Measurements from ENCODE around the gene MAPT. TPM values are rescaled to one million over a fixed set of nuclear protein-coding genes. Genes with fewer than 3 reads are reported as not detected.

Gene MAPT
- polyA plus RNA-seq, 3 donors: 0.04 TPM; not detected in 2

- Mint-ChIP-seq H3K4me3 (no peak overlapping the region), H3K4me1 (peaks cover 38% of the 10 kb centered on the region), H3K9me3 (no peaks in the 10 kb centered on the region), H3K27ac (peak overlapping the region in 1 of 7 donors; percentile 47), H3K27me3 (ENCODE audit: low read depth in 3 of 3) (peaks cover 0 to 2% (median 0%) of the 10 kb centered on the region in 3 donors), H3K36me3 (peaks cover 62 to 83% of the 10 kb centered on the region in 2 donors)
- no peak overlapping the region for H3K27ac ChIP-seq (ENCODE audit: low read depth in 1 of 2, low read length in 2 of 2)
- no peak overlapping the region for H3K4me2 ChIP-seq (replicated peaks; ENCODE audit: extremely low read depth, low read length, poor library complexity, severe bottlenecking)
- DNase-seq: no peak
- peaks cover 24 to 26% of the 10 kb centered on the region in 2 donors for H3K4me1 ChIP-seq (ENCODE audit: control insufficient read depth in 1 of 2, insufficient read depth in 2 of 2, low read length in 2 of 2)
- 60% methylated on average over 2 of the region's 4 CpGs for WGBS (ENCODE audit: insufficient coverage)
- intact Hi-C loops (cut with micrococcal nuclease): no loop called here
- H3K79me2 ChIP-seq (ENCODE audit: insufficient read depth, low read length): no peaks in the 10 kb centered on the region
- H3K9ac ChIP-seq (ENCODE audit: insufficient read depth, low read length, poor library complexity, severe bottlenecking): no peak overlapping the region
- H2AFZ ChIP-seq (ENCODE audit: insufficient read depth, low read depth, low read length, poor library complexity, severe bottlenecking): no peak overlapping the region
- H3K27me3 ChIP-seq (ENCODE audit: control insufficient read depth in 2 of 2, insufficient read depth in 2 of 2, low read length in 2 of 2): no peaks in the 10 kb centered on the region
- peaks cover 55 to 73% of the 10 kb centered on the region in 2 donors for H3K36me3 ChIP-seq (replicated peaks in 1 of 2; ENCODE audit: control insufficient read depth in 1 of 2, insufficient read depth in 2 of 2, low read length in 2 of 2)
- H3K9me3 ChIP-seq (replicated peaks in 1 of 2; ENCODE audit: control insufficient read depth in 1 of 2, insufficient read depth in 1 of 2, low read length in 2 of 2): no peaks in the 10 kb centered on the region
- peaks cover 42% of the 10 kb centered on the region for H4K20me1 ChIP-seq (ENCODE audit: insufficient read depth, low read length)
- H3K4me3 ChIP-seq (replicated peaks in 1 of 3; ENCODE audit: low read depth in 2 of 3, low read length in 3 of 3): no peak overlapping the region
- TF ChIP-seq CTCF (IDR thresholded peaks at IDR 0.05): no peak
Observed at GRCh38 chr17:46028981-46029565, 134.7 kb downstream of the MAPT start.

GRCh38 chr17:46029627-46030026 is 135.3 kb downstream of the MAPT start:
- Histone ChIP-seq H3K4me1 (ENCODE audit: control insufficient read depth in 1 of 2, insufficient read depth in 2 of 2, low read length in 2 of 2) (peaks cover 24 to 26% of the 10 kb centered on the region in 2 donors), H3K9ac (ENCODE audit: insufficient read depth, low read length, poor library complexity, severe bottlenecking) (no peak overlapping the region), H3K27me3 (ENCODE audit: control insufficient read depth in 2 of 2, insufficient read depth in 2 of 2, low read length in 2 of 2) (no peaks in the 10 kb centered on the region), H4K20me1 (ENCODE audit: insufficient read depth, low read length) (peaks cover 45% of the 10 kb centered on the region), H3K36me3 (replicated peaks in 1 of 2; ENCODE audit: control insufficient read depth in 1 of 2, insufficient read depth in 2 of 2, low read length in 2 of 2) (peaks cover 60 to 79% of the 10 kb centered on the region in 2 donors), H2AFZ (ENCODE audit: insufficient read depth, low read depth, low read length, poor library complexity, severe bottlenecking) (no peak overlapping the region), H3K79me2 (ENCODE audit: insufficient read depth, low read length) (no peaks in the 10 kb centered on the region), H3K4me2 (replicated peaks; ENCODE audit: extremely low read depth, low read length, poor library complexity, severe bottlenecking) (no peak overlapping the region), H3K27ac (ENCODE audit: low read depth in 1 of 2, low read length in 2 of 2) (no peak overlapping the region), H3K4me3 (replicated peaks in 1 of 3; ENCODE audit: low read depth in 2 of 3, low read length in 3 of 3) (no peak overlapping the region), H3K9me3 (replicated peaks in 1 of 2; ENCODE audit: control insufficient read depth in 1 of 2, insufficient read depth in 1 of 2, low read length in 2 of 2) (no peaks in the 10 kb centered on the region)
- no peaks in the 10 kb centered on the region for H3K9me3 Mint-ChIP-seq
- no peak for TF ChIP-seq CTCF (IDR thresholded peaks at IDR 0.05)
- peaks cover 67 to 84% of the 10 kb centered on the region in 2 donors for H3K36me3 Mint-ChIP-seq
- H3K4me1 Mint-ChIP-seq: peaks cover 38% of the 10 kb centered on the region
- DNase-seq: no peak
- WGBS (ENCODE audit: insufficient coverage): 100% methylated on average over 4 of the region's 6 CpGs
- no peak overlapping the region for H3K4me3 Mint-ChIP-seq
- H3K27ac Mint-ChIP-seq: peak overlapping the region in 2 of 7 donors; percentile 38 to 47
- peaks cover 0 to 2% (median 0%) of the 10 kb centered on the region in 3 donors for H3K27me3 Mint-ChIP-seq (ENCODE audit: low read depth in 3 of 3)
- intact Hi-C loops (cut with micrococcal nuclease): no loop called here
